GM12892 (cell line): ENCODE measurements around the gene SNCA. TPM values are rescaled to one million over a fixed set of nuclear protein-coding genes. Genes with fewer than 3 reads are reported as not detected.

Experiments used
- DNase-seq: peaks from one replicate; pipeline ENCODE4 v3.0.0; 2011; ENCODE audit not compliant: insufficient read length
- FAIRE-seq: peaks from 2 replicates; lab custom pipeline; 2011; peaks lifted over from hg19 to GRCh38; lab: Jason Lieb, UNC
- POLR2A ChIP-seq: IDR thresholded peaks from 2 replicates; pipeline ENCODE4 v1.6.1; 2011; ENCODE audit warnings: low read depth, low read length, control low read depth
- POLR2AphosphoS5 ChIP-seq: IDR thresholded peaks from 2 replicates; pipeline ENCODE4 v1.6.1; 2011; ENCODE audit warnings: low read depth, low read length, control low read depth
- TAF1 ChIP-seq: IDR thresholded peaks from 2 replicates; pipeline ENCODE4 v1.6.1; 2011; ENCODE audit warnings: low read depth, mild to moderate bottlenecking, control low read depth, low read length, borderline replicate concordance
- polyA plus RNA-seq: library from polyadenylated mRNA; unstranded; fragments of >200 nt; gene quantifications from one replicate; pipeline ENCODE4 v1.2.1, GENCODE V29; 2012; ENCODE audit warnings: missing spikeins, inconsistent platforms; ENCODE audit not compliant: missing spikeins

The SNCA gene
- not detected for polyA plus RNA-seq

GRCh38 chr4:89836897-89837384 is at the start of gene SNCA:
Gene SNCA, minus strand, starts transcription at chr4:89837161. Its CDS starts 1,494 bp downstream, at chr4:89835667.
- no peak for DNase-seq
- FAIRE-seq: no peak
- TF ChIP-seq POLR2A: no peak

GRCh38 chr4:89879215-89879614 is 42.3 kb upstream of the SNCA start:
- FAIRE-seq (no peak), DNase-seq (no peak)
- TF ChIP-seq TAF1: no peak
- TF ChIP-seq POLR2AphosphoS5: no peak
- no peak for TF ChIP-seq POLR2A

GRCh38 chr4:89878611-89879010 is 41.6 kb upstream of the SNCA start:
- no peak for FAIRE-seq
- TF ChIP-seq POLR2A: no peak
- TF ChIP-seq POLR2AphosphoS5: no peak
- TF ChIP-seq TAF1: no peak
- DNase-seq: no peak

- TF ChIP-seq POLR2AphosphoS5 (no peak), POLR2A (no peak), TAF1 (no peak)
- FAIRE-seq (no peak), DNase-seq (no peak)
Observed at GRCh38 chr4:89876548-89876947, 39.6 kb upstream of the SNCA start.

GRCh38 chr4:89871211-89871610 is 34.2 kb upstream of the SNCA start:
- no peak for FAIRE-seq

GRCh38 chr4:89868999-89869589 is 32.1 kb upstream of the SNCA start:
- FAIRE-seq: no peak

More at GRCh38 chr4:89871211-89871610, 34.2 kb upstream of the SNCA start:
- TF ChIP-seq POLR2A: no peak
- no peak for DNase-seq

GRCh38 chr4:89868276-89868675 is 31.3 kb upstream of the SNCA start:
- no peak for FAIRE-seq
- TF ChIP-seq POLR2A (no peak), TAF1 (no peak), POLR2AphosphoS5 (no peak)
- no peak for DNase-seq

More at GRCh38 chr4:89868999-89869589, 32.1 kb upstream of the SNCA start:
- DNase-seq: no peak
- no peak for TF ChIP-seq TAF1
- TF ChIP-seq POLR2A: no peak
- no peak for TF ChIP-seq POLR2AphosphoS5

- TF ChIP-seq TAF1: no peak
- no peak for TF ChIP-seq POLR2AphosphoS5
- no peak for TF ChIP-seq POLR2A
- DNase-seq (no peak), FAIRE-seq (no peak)
Observed at GRCh38 chr4:89863533-89863932, 26.6 kb upstream of the SNCA start.

- TF ChIP-seq POLR2A: no peak
- no peak for TF ChIP-seq TAF1
- TF ChIP-seq POLR2AphosphoS5: no peak
- FAIRE-seq: no peak
- DNase-seq: no peak
Observed at GRCh38 chr4:89860971-89861370, 24.0 kb upstream of the SNCA start.

GRCh38 chr4:89855236-89855635 is 18.3 kb upstream of the SNCA start:
- TF ChIP-seq POLR2A: no peak
- no peak for TF ChIP-seq TAF1
- no peak for TF ChIP-seq POLR2AphosphoS5
- DNase-seq (no peak), FAIRE-seq (no peak)

- DNase-seq: no peak
- TF ChIP-seq POLR2AphosphoS5 (no peak), POLR2A (no peak), TAF1 (no peak)
- FAIRE-seq: no peak
Observed at GRCh38 chr4:89847571-89848325, 10.8 kb upstream of the SNCA start.

GRCh38 chr4:89839558-89839957 is 2.6 kb upstream of the SNCA start:
- FAIRE-seq (no peak), DNase-seq (no peak)
- no peak for TF ChIP-seq POLR2A
- no peak for TF ChIP-seq TAF1
- TF ChIP-seq POLR2AphosphoS5: no peak
